ENCODE data around the gene CREB3.

Gene CREB3

GRCh38 chr9:35691757-35692301 lies 40.6 kb upstream of the CREB3 start:
- DNase-seq (ENCODE audit: low read depth): no peak
- no peak overlapping the region for H3K4me3 ChIP-seq (replicated peaks; ENCODE audit: low read depth, low read length)
- no peak for TF ChIP-seq CTCF (IDR thresholded peaks at IDR 0.05; ENCODE audit: low read length, missing control alignments)

GRCh38 chr9:35695943-35696401 lies 36.5 kb upstream of the CREB3 start:
- DNase-seq (ENCODE audit: low read depth): no peak
- TF ChIP-seq CTCF (IDR thresholded peaks at IDR 0.05; ENCODE audit: low read length, missing control alignments): no peak

GRCh38 chr9:35696520-35697215 lies 35.8 kb upstream of the CREB3 start:
- H3K4me3 ChIP-seq (replicated peaks; ENCODE audit: low read depth, low read length): no peak overlapping the region
- TF ChIP-seq CTCF (IDR thresholded peaks at IDR 0.05; ENCODE audit: low read length, missing control alignments): peak; percentile 93
- peak; percentile 63 for DNase-seq (ENCODE audit: low read depth)

More at GRCh38 chr9:35695943-35696401, 36.5 kb upstream of the CREB3 start:
- no peak overlapping the region for H3K4me3 ChIP-seq (replicated peaks; ENCODE audit: low read depth, low read length)

- no peak for TF ChIP-seq CTCF (IDR thresholded peaks at IDR 0.05; ENCODE audit: low read length, missing control alignments)
- no peak for DNase-seq (ENCODE audit: low read depth)
- no peak overlapping the region for H3K4me3 ChIP-seq (replicated peaks; ENCODE audit: low read depth, low read length)
Observed at GRCh38 chr9:35697486-35697885, 35.0 kb upstream of the CREB3 start.

GRCh38 chr9:35698231-35698630 lies 34.2 kb upstream of the CREB3 start:
- TF ChIP-seq CTCF (IDR thresholded peaks at IDR 0.05; ENCODE audit: low read length, missing control alignments): no peak
- DNase-seq (ENCODE audit: low read depth): no peak
- H3K4me3 ChIP-seq (replicated peaks; ENCODE audit: low read depth, low read length): no peak overlapping the region

- TF ChIP-seq CTCF (IDR thresholded peaks at IDR 0.05; ENCODE audit: low read length, missing control alignments): no peak
- H3K4me3 ChIP-seq (replicated peaks; ENCODE audit: low read depth, low read length): no peak overlapping the region
- DNase-seq (ENCODE audit: low read depth): no peak
Observed at GRCh38 chr9:35700031-35700430, 32.4 kb upstream of the CREB3 start.

- DNase-seq (ENCODE audit: low read depth): no peak
- TF ChIP-seq CTCF (IDR thresholded peaks at IDR 0.05; ENCODE audit: low read length, missing control alignments): no peak
- no peak overlapping the region for H3K4me3 ChIP-seq (replicated peaks; ENCODE audit: low read depth, low read length)
Observed at GRCh38 chr9:35700942-35701341, 31.5 kb upstream of the CREB3 start.

Measured in fibroblast of pulmonary artery (primary cell).